GM18502 (cell line): ENCODE data around the gene C3orf18.

Source experiments
- ATAC-seq: cut with Tn5 transposase; IDR thresholded peaks from one replicate; pipeline ENCODE4 v1.9.1; 2021; ENCODE audit warnings: mild to moderate bottlenecking; ENCODE audit not compliant: unreplicated experiment, poor library complexity

The C3orf18 gene

GRCh38 chr3:50567386-50568167 is at the start of gene C3orf18:
Gene C3orf18 (minus strand): TSS chr3:50567747. CDS start chr3:50565699, 2,048 bp downstream.
- ATAC-seq, result peak; percentile 81

GRCh38 chr3:50616770-50617095 is 49.2 kb upstream of the C3orf18 start:
- peak; percentile 64 for ATAC-seq

- peak; percentile 42 for ATAC-seq
Observed at GRCh38 chr3:50616003-50616769, 48.6 kb upstream of the C3orf18 start.

GRCh38 chr3:50615190-50615589 is 47.6 kb upstream of the C3orf18 start:
- ATAC-seq, result no peak

GRCh38 chr3:50612970-50613846 is 45.7 kb upstream of the C3orf18 start:
- ATAC-seq, result no peak

- no peak for ATAC-seq
Observed at GRCh38 chr3:50612234-50612882, 44.8 kb upstream of the C3orf18 start.

- ATAC-seq, result peak; percentile 74
Observed at GRCh38 chr3:50611464-50612233, 44.1 kb upstream of the C3orf18 start, which contains the start of gene CISH. Gene CISH (minus strand): TSS chr3:50611774. CDS start chr3:50611650, 124 bp downstream.

- ATAC-seq, result no peak
Observed at GRCh38 chr3:50610992-50611463, 43.5 kb upstream of the C3orf18 start.

GRCh38 chr3:50610181-50610971 is 42.8 kb upstream of the C3orf18 start:
- ATAC-seq, result no peak

- ATAC-seq, result no peak
Observed at GRCh38 chr3:50609763-50610085, 42.2 kb upstream of the C3orf18 start.

GRCh38 chr3:50609071-50609762 is 41.7 kb upstream of the C3orf18 start:
- ATAC-seq, result no peak

GRCh38 chr3:50608278-50608677 is 40.7 kb upstream of the C3orf18 start:
- no peak for ATAC-seq

GRCh38 chr3:50607271-50608091 is 39.9 kb upstream of the C3orf18 start:
- ATAC-seq, result no peak

- no peak for ATAC-seq
Observed at GRCh38 chr3:50606596-50606995, 39.0 kb upstream of the C3orf18 start.

- no peak for ATAC-seq
Observed at GRCh38 chr3:50605901-50606326, 38.4 kb upstream of the C3orf18 start.

GRCh38 chr3:50604628-50605588 is 37.4 kb upstream of the C3orf18 start:
- no peak for ATAC-seq
